ENCODE results near the gene PLEKHF1. TPM values are rescaled to one million over a fixed set of nuclear protein-coding genes. Genes with fewer than 3 reads are reported as not detected.

PLEKHF1 gene
- total and polyA plus RNA-seq, 2 of the 8 experiments (the other 6 are each of a cell fraction or from before 2014, with no cell fraction given) = 11.1 to 18.4 TPM

DNA sequence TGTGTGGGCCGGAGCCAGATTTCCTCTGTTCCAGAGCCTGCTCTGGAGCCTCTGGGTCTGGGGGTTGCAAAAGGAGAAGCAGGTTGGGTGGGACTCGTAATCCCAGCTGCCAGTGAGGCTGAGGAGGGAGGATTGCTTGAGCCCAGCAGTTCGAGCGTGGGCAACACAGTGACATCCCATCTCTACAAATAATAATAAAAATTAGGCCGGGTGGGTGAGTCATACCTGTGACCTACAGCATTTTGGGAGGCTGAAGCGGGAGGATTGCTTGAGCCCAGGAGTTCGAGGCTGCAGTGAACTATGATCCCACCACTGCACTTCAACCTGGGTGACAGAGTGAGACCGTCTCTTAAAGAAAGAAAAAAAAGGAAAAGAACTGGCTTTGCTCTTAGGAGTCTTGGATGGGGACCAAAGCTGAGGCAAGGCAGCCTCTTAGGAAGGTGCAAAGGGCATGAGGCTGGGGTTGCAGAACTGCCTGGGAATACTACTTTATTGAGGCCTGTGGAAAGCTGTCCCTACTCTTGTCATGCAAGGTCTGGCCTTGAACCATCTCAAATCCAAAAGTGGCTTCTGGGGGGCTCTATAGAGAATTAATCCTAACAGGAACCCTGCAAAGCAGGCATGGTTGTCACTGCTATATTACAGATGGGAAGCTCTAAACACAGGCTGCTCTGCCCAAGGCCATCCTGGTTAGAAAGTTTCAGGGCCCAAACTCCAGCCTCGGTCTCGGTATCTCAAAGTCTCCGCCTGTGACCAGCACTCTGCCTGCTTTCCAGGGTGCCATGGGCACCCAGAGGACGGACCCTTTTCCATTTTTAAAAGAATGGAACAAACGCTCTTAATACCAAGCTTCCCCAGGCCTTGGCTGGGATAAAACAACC lies 50.7 kb downstream of the PLEKHF1 start:
- Histone ChIP-seq H4K5ac (ENCODE audit: insufficient read length, low read depth, low read length) (no peak overlapping the region), H3K23me2 (ENCODE audit: low read depth, low read length) (peaks cover 2% of the 10 kb centered on the region; the same call in 1 of the 2 replicates), H3K23ac (ENCODE audit: insufficient read length) (no peak overlapping the region), H2BK15ac (ENCODE audit: low read length) (no peak overlapping the region), H2BK20ac (ENCODE audit: low read length) (no peak overlapping the region), H3K4ac (replicated peaks; ENCODE audit: insufficient read length, low read depth, low read length) (no peak overlapping the region), H3K14ac (ENCODE audit: insufficient read length) (no peak overlapping the region), H3K56ac (replicated peaks; ENCODE audit: insufficient read length, low read depth, low read length) (no peak overlapping the region), H3K36me3 (ENCODE audit: control insufficient read depth in 2 of 4, insufficient read depth in 4 of 4, low read length in 3 of 4) (no peaks in the 10 kb centered on the region), H3K79me2 (ENCODE audit: control insufficient read depth in 1 of 2, insufficient read depth in 2 of 2, low read length in 2 of 2) (no peaks in the 10 kb centered on the region; a peak in 1 of 4 replicates), H2BK5ac (ENCODE audit: low read depth, low read length) (peak overlapping the region; percentile 35; the same call in 1 of the 2 replicates), H4K91ac (replicated peaks; ENCODE audit: insufficient read length, low read length) (peak overlapping the region; percentile 61), H2BK12ac (ENCODE audit: low read depth, low read length) (no peak overlapping the region), H4K8ac (ENCODE audit: extremely low read depth, insufficient read depth, low read length) (no peak overlapping the region), H3K4me1 (replicated peaks in 1 of 4; ENCODE audit: control insufficient read depth in 3 of 4, insufficient read depth in 4 of 4, low read length in 3 of 4) (peaks cover 0 to 4% (median 2%) of the 10 kb centered on the region in 4 experiments; a peak in 3 of 7 replicates), H3K4me3 (ENCODE audit: extremely low read depth in 1 of 4, insufficient read depth in 2 of 4, low read depth in 3 of 4, low read length in 4 of 4) (peak overlapping the region; percentile 62 to 75 (median 66)), H3K27ac (ENCODE audit: low read depth, low read length) (0 out of 2 replicates have a peak overlapping the region, but pooled peaks have one; percentile 47), H3K18ac (ENCODE audit: extremely low read depth, low read length) (peak overlapping the region; percentile 71; the same call in 1 of the 2 replicates), H3K79me1 (ENCODE audit: low read depth, low read length) (no peaks in the 10 kb centered on the region; the same call in none of the 2 replicates), H2AFZ (ENCODE audit: low read length) (no peak overlapping the region), H4K20me1 (replicated peaks in 1 of 2; ENCODE audit: control insufficient read depth in 1 of 2, insufficient read depth in 2 of 2, low read length in 2 of 2) (no peaks in the 10 kb centered on the region), H3K9ac (replicated peaks in 1 of 4; ENCODE audit: extremely low read depth in 1 of 4, low read depth in 3 of 4, low read length in 3 of 4) (peak overlapping the region; percentile 24 to 62 (median 56); a peak in 6 of 7 replicates), H3K4me2 (ENCODE audit: insufficient read depth in 1 of 2, low read depth in 2 of 2, low read length in 2 of 2) (peak overlapping the region; percentile 73 to 74), H2BK120ac (replicated peaks; ENCODE audit: low read depth, low read length) (no peak overlapping the region), H2AK5ac (ENCODE audit: low read depth, low read length) (no peak overlapping the region), H3K27me3 (replicated peaks in 1 of 4; ENCODE audit: control insufficient read depth in 3 of 4, extremely low read depth in 1 of 4, insufficient read depth in 3 of 4, low read length in 3 of 4) (no peaks in the 10 kb centered on the region), H3K9me3 (ENCODE audit: insufficient read depth in 2 of 2, low read depth in 1 of 2, low read length in 1 of 2) (no peaks in the 10 kb centered on the region)
- WGBS, 2 experiments (ENCODE audit: extremely low coverage in 1 of 2, insufficient coverage in 1 of 2, insufficient read length in 1 of 2, insufficient replicate concordance in 2 of 2, low coverage in 1 of 2, low lambda C conversion rate in 2 of 2, missing lambda C conversion rate in 1 of 2) = 78% methylated on average over 13 of the region's 13 CpGs; no CpG with 5 or more reads in 1 of the 2 experiments
- DNase-seq (ENCODE audit: low read depth in 1 of 2, low spot score in 2 of 2) (no peak), FAIRE-seq (no peak)
- TF ChIP-seq KDM5A (IDR thresholded peaks at IDR 0.05; ENCODE audit: low read length) = no peak
- TF ChIP-seq CREB1 (IDR thresholded peaks at IDR 0.05) = no peak
- TF ChIP-seq BCL11A (IDR thresholded peaks at IDR 0.05; ENCODE audit: low read depth in 2 of 2, low read length in 2 of 2) = no peak
- ChIA-PET POLR2A (ENCODE audit: partially characterized antibody) (interaction anchor here (0.6 to 4.4 kb wide), 8 partner anchors 9 to 104 kb away, joined by 3 to 17 read pairs (median 4); no protein-coding TSS in a partner anchor), CTCF (ENCODE audit: partially characterized antibody) (interaction anchor here (0.6 to 5.7 kb wide), 50 partner anchors 8 to 612 kb away, joined by 3 to 52 read pairs (median 4); no protein-coding TSS in a partner anchor)

All from H1 (cell line).